K562 (cell line): ENCODE results near the gene IGSF21. TPM values are rescaled to one million over a fixed set of nuclear protein-coding genes. Genes with fewer than 3 reads are reported as not detected.

Source experiments
- ATAC-seq: fragments of 200-7000 bp; cut with Tn5 transposase; 3 replicates; pipeline ENCODE4 v1.9.1; 2020; ENCODE audit warnings: moderate library complexity
- BruUV-seq: library from RNA; stranded (reverse); fragments of 400-500 nt; replicated peaks from 2 replicates; lab custom pipeline; 2021; lab: Mats Ljungman, UMichigan
- CTCF ChIA-PET: fragments of 300-600 bp; formaldehyde crosslinking; extraction: SDS; loops from one replicate; lab custom pipeline; 2021; ENCODE audit warnings: low intra/inter-chr PET ratio; lab: Yijun Ruan, JAX
- POLR2A ChIA-PET: fragments of 300-600, 350-650 bp; sonication (Branson Sonifier 250); formaldehyde crosslinking; extraction: SDS; loops from one replicate; lab custom pipeline; 2021; ENCODE audit warnings: antibody characterized with exemption, inconsistent platforms; lab: Yijun Ruan, JAX
- DNase-seq, 4 experiments: peaks; one replicate each; pipeline versions ENCODE4 v3.0.0 to v3.0.0-alpha.2; 2011 to 2018; ENCODE audit warnings: low spot score in 3 of 4, mixed read lengths in 3 of 4; ENCODE audit errors: extremely low read depth in 1 of 4
- FAIRE-seq: peaks from 2 replicates; lab custom pipeline; 2011; peaks lifted over from hg19 to GRCh38; lab: Jason Lieb, UNC
- H2AFZ ChIP-seq: 2 replicates; pipeline ENCODE4 v1.6.0; 2011; ENCODE audit warnings: low read depth, low read length, control low read depth, inconsistent platforms
- H3K27ac ChIP-seq: fragments of 200-600 bp; 3 replicates; pipeline ENCODE4 v1.8.0; 2011; ENCODE audit warnings: low read depth, mild to moderate bottlenecking, control low read depth, inconsistent platforms, low read length, moderate library complexity, mixed read lengths; ENCODE audit errors: extremely low read depth
- H3K27me3 ChIP-seq, 2 experiments: fragments of 300-600 bp in 1 of 2; 2 replicates in 1 of 2; 3 replicates in 1 of 2; pipeline versions ENCODE4 v1.6.0 to v1.8.0; 2011; ENCODE audit warnings: inconsistent platforms in 2 of 2, low read length in 2 of 2, mild to moderate bottlenecking in 1 of 2, mixed read lengths in 1 of 2, moderate library complexity in 1 of 2; ENCODE audit not compliant: control insufficient read depth in 2 of 2, insufficient read depth in 2 of 2
- H3K36me3 ChIP-seq: fragments of 300-600 bp; 3 replicates; pipeline ENCODE4 v1.8.0; 2011; ENCODE audit warnings: mild to moderate bottlenecking, low read length, inconsistent platforms; ENCODE audit not compliant: control insufficient read depth, insufficient read depth
- H3K4me1 ChIP-seq, 2 experiments: fragments of 200-600 bp in 1 of 2; replicated peaks in 1 of 2; 2 replicates in 1 of 2; 3 replicates in 1 of 2; pipeline versions ENCODE4 v1.5.1 to v1.8.0; 2011; ENCODE audit warnings: inconsistent platforms in 2 of 2, low read length in 2 of 2, mild to moderate bottlenecking in 1 of 2, mixed read lengths in 1 of 2, moderate library complexity in 1 of 2; ENCODE audit not compliant: control insufficient read depth in 2 of 2, insufficient read depth in 2 of 2
- H3K4me2 ChIP-seq: 2 replicates; pipeline ENCODE4 v1.6.1; 2011; ENCODE audit warnings: low read length, control low read depth, inconsistent platforms, mixed read lengths; ENCODE audit not compliant: insufficient read depth
- H3K4me3 ChIP-seq: fragments of 200-600 bp; sonication (generic), shearing (Covaris generic); 2 replicates; pipeline ENCODE4 v1.5.1; 2016; ENCODE audit warnings: control low read depth, inconsistent platforms
- H3K79me2 ChIP-seq: fragments of 200-600 bp; 3 replicates; pipeline ENCODE4 v1.8.0; 2011; ENCODE audit warnings: low read length, inconsistent platforms; ENCODE audit not compliant: control insufficient read depth, insufficient read depth
- H3K9ac ChIP-seq, 2 experiments: 2 replicates each; pipeline versions ENCODE4 v1.6.0 to v1.6.1; 2011; ENCODE audit warnings: low read depth in 2 of 2, low read length in 2 of 2, control low read depth in 1 of 2, inconsistent platforms in 1 of 2, mild to moderate bottlenecking in 1 of 2, mixed read lengths in 1 of 2; ENCODE audit not compliant: insufficient read depth in 1 of 2
- H3K9me1 ChIP-seq: one replicate; pipeline ENCODE4 v1.6.0; 2011; ENCODE audit warnings: inconsistent platforms, mild to moderate bottlenecking, low read length, moderate library complexity; ENCODE audit not compliant: control insufficient read depth, insufficient read depth
- H3K9me3 ChIP-seq: replicated peaks from 2 replicates; pipeline ENCODE4 v1.5.1; 2011; ENCODE audit warnings: low read depth, low read length, inconsistent platforms; ENCODE audit not compliant: control insufficient read depth, insufficient read depth
- H4K20me1 ChIP-seq: replicated peaks from 2 replicates; pipeline ENCODE4 v1.6.1; 2011; ENCODE audit warnings: low read length, inconsistent platforms, mixed read lengths; ENCODE audit not compliant: control insufficient read depth, insufficient read depth
- C11orf30 ChIP-seq: fragments of 450-650 bp; IDR thresholded peaks from 2 replicates; pipeline ENCODE4 v1.6.1; 2016; ENCODE audit warnings: low read depth, mild to moderate bottlenecking
- CCAR2 ChIP-seq: fragments of 200-400 bp; formaldehyde crosslinking; IDR thresholded peaks from 2 replicates; pipeline ENCODE4 v1.6.1; 2017; ENCODE audit warnings: mild to moderate bottlenecking, low read depth, low read length
- CREBBP ChIP-seq: IDR thresholded peaks from one replicate; pipeline ENCODE4 v1.6.1; 2012; ENCODE audit warnings: low read depth, mild to moderate bottlenecking, control low read depth, inconsistent platforms, low read length
- FOXK1 ChIP-seq: sonication (generic); formaldehyde crosslinking; IDR thresholded peaks from 2 replicates; pipeline ENCODE4 v1.8.0; 2022; ENCODE audit warnings: missing genetic modification reagents, mild to moderate bottlenecking, borderline replicate concordance
- HMG20A ChIP-seq: fragments of 450-650 bp; formaldehyde crosslinking; conservative IDR thresholded peaks from 2 replicates; pipeline ENCODE4 v1.4.0; 2020; ENCODE audit warnings: mild to moderate bottlenecking, mixed read lengths
- MAFF ChIP-seq: IDR thresholded peaks from 2 replicates; pipeline ENCODE4 v1.6.1; 2012; ENCODE audit warnings: low read length, improper control_type of control experiment
- MAFG ChIP-seq: fragments of 450-650 bp; conservative IDR thresholded peaks from 2 replicates; pipeline ENCODE4 v1.6.1; 2016; ENCODE audit warnings: missing genetic modification characterization, missing compliant biosample characterization
- MAFK ChIP-seq: IDR thresholded peaks from 2 replicates; pipeline ENCODE4 v1.6.1; 2011; ENCODE audit warnings: low read length, improper control_type of control experiment
- POLR3G ChIP-seq: IDR thresholded peaks from 2 replicates; pipeline ENCODE4 v1.6.1; 2011; ENCODE audit not compliant: insufficient read length, insufficient replicate concordance; ENCODE audit errors: extremely low read depth
- RAD21 ChIP-seq, 2 experiments: fragments of 250-450 bp in 1 of 2; fragments of 450-650 bp in 1 of 2; sonication (Bioruptor Pico) in 1 of 2; formaldehyde crosslinking in 1 of 2; IDR thresholded peaks in 1 of 2; conservative IDR thresholded peaks in 1 of 2; 2 replicates each; pipeline versions ENCODE4 v1.4.0 to v1.8.0; 2020 to 2022; ENCODE audit warnings: mild to moderate bottlenecking in 2 of 2, moderate library complexity in 1 of 2
- ZNF263 ChIP-seq: sonication (generic); formaldehyde crosslinking; IDR thresholded peaks from 2 replicates; pipeline ENCODE4 v1.8.0; 2022; ENCODE audit warnings: mild to moderate bottlenecking, missing genetic modification reagents, borderline replicate concordance
- ZNF316 ChIP-seq: fragments of 450-650 bp; IDR thresholded peaks from 2 replicates; pipeline ENCODE4 v1.6.1; 2016
- WGBS: fragments of 100-300 bp; shearing (Covaris generic); methylation state at CpG from one replicate; pipeline ENCODE4 v1.1.6; 2016; ENCODE audit warnings: low coverage, mixed read lengths; ENCODE audit not compliant: insufficient coverage; ENCODE audit errors: missing lambda C conversion rate; 5-methylcytosine and 5-hydroxymethylcytosine counted together
- in situ Hi-C: fragments of 300-500 bp; cut with MboI; formaldehyde crosslinking; loops from 4 replicates; pipeline ENCODE4 v1.15.0; 2018; ENCODE audit warnings: inconsistent platforms, mixed read lengths
- intact Hi-C: fragments of 100-400 bp; cut with micrococcal nuclease; formaldehyde crosslinking; loops from 2 replicates; pipeline ENCODE4 v1.14.2; 2022
- polyA plus RNA-seq, 8 experiments: library from polyadenylated mRNA; depleted of rRNA in 4 of 8; stranded (reverse) in 5 of 8; unstranded in 3 of 8; fragments of >200 nt; fragmentation: Nextera tagmentation in 2 of 8; fragmentation: Illumina TruSeq in 1 of 8; extraction: Ambion mirVana in 2 of 8; extraction: Trizol in 1 of 8; gene quantifications; 2 replicates each; pipeline versions ENCODE4 v1.2.1 to v1.2.3, GENCODE V29; 2011 to 2014; ENCODE audit warnings: inconsistent platforms in 1 of 8, missing spikeins in 1 of 8
- total RNA-seq, 7 experiments: library from RNA; depleted of rRNA in 6 of 7; stranded (reverse); fragments of >200 nt in 6 of 7; fragmentation: Illumina TruSeq in 2 of 7; extraction: Trizol in 2 of 7; gene quantifications; 2 replicates each; pipeline versions ENCODE4 v1.2.1 to v1.2.3, GENCODE V29; 2011 to 2021; ENCODE audit warnings: low replicate concordance in 1 of 7
- TF ChIP-seq, protein P1 (sequence below): fragments of 450-650 bp; IDR thresholded peaks from 2 replicates; pipeline ENCODE4 v1.6.1; 2014; ENCODE audit warnings: low read depth, mild to moderate bottlenecking, moderate library complexity, borderline replicate concordance

The IGSF21 gene
- total and polyA plus RNA-seq, 9 of the 15 experiments (the other 6 are each of a cell fraction or from before 2014, with no cell fraction given), result not detected

DNA sequence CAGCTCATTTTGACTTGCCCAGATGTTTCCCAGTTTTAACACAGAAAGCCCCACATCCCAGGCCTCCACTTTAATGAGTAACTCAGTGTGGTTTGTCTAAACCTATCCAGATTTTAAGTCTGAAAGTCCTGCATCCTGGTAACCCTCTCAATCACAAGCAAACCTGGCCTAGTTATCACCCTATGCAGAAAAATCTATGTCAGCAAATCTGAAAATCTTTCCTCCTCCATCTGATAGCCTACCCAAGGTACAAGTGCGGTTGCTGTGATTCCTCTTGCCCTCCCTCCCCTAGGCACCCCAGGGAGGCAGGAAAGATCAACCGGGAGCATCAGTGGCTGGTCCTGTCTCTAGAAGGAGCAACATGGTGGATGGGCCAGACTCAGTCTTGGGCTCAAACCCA is 163.7 kb downstream of the IGSF21 start:
- ATAC-seq (no peak), DNase-seq (no peak), FAIRE-seq (no peak)
- ChIA-PET POLR2A (no interaction called here), CTCF (no interaction called here)
- H3K4me1 ChIP-seq, result no peaks in the 10 kb centered on the region
- intact Hi-C loops (no loop called here), in situ Hi-C loops (no loop called here)
- peak; percentile 30; the same call in 1 of the 2 replicates for TF ChIP-seq C11orf30
- no peak for TF ChIP-seq CCAR2
- TF ChIP-seq MAFG (tag), result peak; percentile 32; the same call in 1 of the 2 replicates
- peak; percentile 52; the same call in 1 of the 2 replicates for TF ChIP-seq ZNF316
- TF ChIP-seq MAFK, result peak; percentile 31; the same call in 1 of the 2 replicates
- TF ChIP-seq HMG20A (CRISPR knock-in tag), result no peak
- TF ChIP-seq MAFF, result peak; percentile 42; the same call in 1 of the 2 replicates
- peaks cover 0 to 7% of the 10 kb centered on the region in 2 experiments; a peak in 1 of 5 replicates for H3K27me3 ChIP-seq
- H3K9ac ChIP-seq, result no peak overlapping the region
- no peaks in the 10 kb centered on the region for H3K9me1 ChIP-seq
- no peaks in the 10 kb centered on the region for H4K20me1 ChIP-seq
- H3K79me2 ChIP-seq, result no peaks in the 10 kb centered on the region
- H3K27ac ChIP-seq, result no peak overlapping the region
- 0% methylated on average over 2 of the region's 2 CpGs for WGBS
- no peak overlapping the region for H3K4me3 ChIP-seq
- H2AFZ ChIP-seq, result no peak overlapping the region
- no peaks in the 10 kb centered on the region for H3K9me3 ChIP-seq
- BruUV-seq, result no TSS peak
- no peaks in the 10 kb centered on the region for H3K36me3 ChIP-seq
- no peak overlapping the region for H3K4me2 ChIP-seq

DNA sequence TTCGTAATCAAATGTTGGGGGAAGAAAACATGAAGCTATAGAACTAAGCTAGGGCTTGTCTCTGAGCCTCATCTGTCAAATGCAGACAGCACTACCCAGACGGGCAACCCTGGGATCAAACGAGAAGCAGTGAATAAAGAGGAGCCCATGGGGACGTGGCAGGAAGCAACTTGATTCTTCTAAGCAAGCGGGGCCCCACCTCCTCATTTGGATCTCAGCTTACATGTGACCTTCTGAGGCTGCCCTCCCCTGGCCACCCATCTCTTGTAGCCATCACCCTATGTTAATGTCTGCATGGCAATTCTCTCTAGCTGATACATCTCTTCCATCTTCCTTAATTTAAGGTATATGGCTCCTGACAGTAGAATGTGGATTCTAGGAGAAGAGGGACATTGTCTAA is 171.3 kb downstream of the IGSF21 start:
- no peak overlapping the region for H3K4me3 ChIP-seq
- intact Hi-C loops, result no loop called here
- H3K27ac ChIP-seq, result no peak overlapping the region
- no peak overlapping the region for H3K4me2 ChIP-seq
- H3K9ac ChIP-seq, result no peak overlapping the region
- H3K36me3 ChIP-seq, result no peaks in the 10 kb centered on the region
- H3K4me1 ChIP-seq, result no peaks in the 10 kb centered on the region
- H3K9me3 ChIP-seq, result no peaks in the 10 kb centered on the region
- FAIRE-seq (no peak), ATAC-seq (no peak), DNase-seq (no peak)
- H3K27me3 ChIP-seq, result peaks cover under 1 to 26% of the 10 kb centered on the region in 2 experiments; a peak in 4 of 5 replicates
- BruUV-seq, result no TSS peak
- WGBS, result 0% methylated on average over 5 of the region's 5 CpGs
- no peaks in the 10 kb centered on the region for H3K9me1 ChIP-seq
- in situ Hi-C loops, result no loop called here
- ChIA-PET CTCF (interaction anchor here (0.6 kb wide), 1 partner anchor 20 kb away, joined by 3 read pairs; no protein-coding TSS in a partner anchor), POLR2A (no interaction called here)
- H4K20me1 ChIP-seq, result peaks cover 16% of the 10 kb centered on the region; the same call in 1 of the 2 replicates
- H2AFZ ChIP-seq, result no peak overlapping the region
- H3K79me2 ChIP-seq, result no peaks in the 10 kb centered on the region
- TF ChIP-seq, protein P1, sequence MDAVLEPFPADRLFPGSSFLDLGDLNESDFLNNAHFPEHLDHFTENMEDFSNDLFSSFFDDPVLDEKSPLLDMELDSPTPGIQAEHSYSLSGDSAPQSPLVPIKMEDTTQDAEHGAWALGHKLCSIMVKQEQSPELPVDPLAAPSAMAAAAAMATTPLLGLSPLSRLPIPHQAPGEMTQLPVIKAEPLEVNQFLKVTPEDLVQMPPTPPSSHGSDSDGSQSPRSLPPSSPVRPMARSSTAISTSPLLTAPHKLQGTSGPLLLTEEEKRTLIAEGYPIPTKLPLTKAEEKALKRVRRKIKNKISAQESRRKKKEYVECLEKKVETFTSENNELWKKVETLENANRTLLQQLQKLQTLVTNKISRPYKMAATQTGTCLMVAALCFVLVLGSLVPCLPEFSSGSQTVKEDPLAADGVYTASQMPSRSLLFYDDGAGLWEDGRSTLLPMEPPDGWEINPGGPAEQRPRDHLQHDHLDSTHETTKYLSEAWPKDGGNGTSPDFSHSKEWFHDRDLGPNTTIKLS, result no peak
- TF ChIP-seq CREBBP (no peak), FOXK1 (CRISPR knock-in tag) (no peak), POLR3G (no peak), RAD21 (CRISPR knock-in tag; conservative IDR thresholded peaks at IDR 0.05 in 1 of 2, IDR thresholded peaks at IDR 0.05 in 1 of 2) (no peak), ZNF263 (no peak)
